IPS-20b (cell line): ENCODE measurements around the gene TRIM25.

Experiments
- H3K27ac ChIP-seq: one replicate; pipeline ENCODE4 v1.5.1; 2013; ENCODE audit warnings: low read length
- H3K27me3 ChIP-seq: 2 replicates; pipeline ENCODE4 v1.6.1; 2013; ENCODE audit warnings: mild to moderate bottlenecking, low read length, inconsistent platforms; ENCODE audit not compliant: insufficient read depth
- H3K36me3 ChIP-seq: 2 replicates; pipeline ENCODE4 v1.6.1; 2013; ENCODE audit warnings: low read depth, mild to moderate bottlenecking, inconsistent platforms, low read length, moderate library complexity; ENCODE audit not compliant: insufficient read depth
- H3K4me1 ChIP-seq: 2 replicates; pipeline ENCODE4 v1.6.1; 2013; ENCODE audit warnings: mild to moderate bottlenecking, control low read depth, inconsistent platforms, low read length, moderate library complexity; ENCODE audit not compliant: insufficient read depth
- H3K4me3 ChIP-seq: 2 replicates; pipeline ENCODE4 v1.5.1; 2013; ENCODE audit warnings: mild to moderate bottlenecking, low read length, inconsistent platforms
- H3K9ac ChIP-seq: 2 replicates; pipeline ENCODE4 v1.6.1; 2013; ENCODE audit warnings: low read depth, mild to moderate bottlenecking, inconsistent platforms, low read length, moderate library complexity
- H3K9me3 ChIP-seq: 2 replicates; pipeline ENCODE4 v1.6.1; 2013; ENCODE audit warnings: mild to moderate bottlenecking, low read depth, low read length, inconsistent platforms; ENCODE audit not compliant: insufficient read depth

Gene TRIM25

GRCh38 chr17:56925088-56925487, 11.2 kb upstream of the TRIM25 start:
- H3K9ac ChIP-seq: no peak overlapping the region
- H3K27ac ChIP-seq: no peak overlapping the region

DNA sequence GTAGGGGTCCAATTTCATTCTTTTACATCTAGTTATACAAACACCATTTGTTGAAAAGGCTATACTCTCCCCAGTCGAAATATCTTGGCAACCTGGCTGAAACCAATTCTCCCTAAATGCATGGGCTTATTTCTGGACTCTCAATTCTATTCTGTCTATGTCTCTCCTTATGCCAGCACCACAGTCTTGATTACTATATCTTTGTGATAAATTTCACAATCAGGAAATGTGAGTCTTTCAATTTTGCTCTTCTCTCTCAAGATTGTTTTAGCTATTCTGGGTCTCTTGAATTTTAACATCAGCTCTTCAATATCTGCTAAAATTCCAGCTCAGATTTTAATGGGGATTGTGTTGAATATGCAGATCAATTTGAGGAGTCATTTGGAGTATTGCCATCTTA, 5.9 kb upstream of the TRIM25 start:
- H3K9ac ChIP-seq: no peak overlapping the region
- H3K4me1 ChIP-seq: no peaks in the 10 kb centered on the region
- H3K36me3 ChIP-seq: no peaks in the 10 kb centered on the region
- no peaks in the 10 kb centered on the region for H3K9me3 ChIP-seq
- H3K27ac ChIP-seq: no peak overlapping the region
- no peak overlapping the region for H3K4me3 ChIP-seq
- H3K27me3 ChIP-seq: peaks cover 15% of the 10 kb centered on the region

More at GRCh38 chr17:56925088-56925487, 11.2 kb upstream of the TRIM25 start:
- Histone ChIP-seq H3K36me3 (no peaks in the 10 kb centered on the region; the same call in 1 of the 2 replicates), H3K9me3 (peaks cover 17% of the 10 kb centered on the region), H3K4me3 (no peak overlapping the region), H3K27me3 (no peaks in the 10 kb centered on the region), H3K4me1 (peaks cover 17% of the 10 kb centered on the region)

GRCh38 chr17:56918916-56919315, 5.1 kb upstream of the TRIM25 start:
- Histone ChIP-seq H3K4me3 (no peak overlapping the region), H3K27ac (no peak overlapping the region), H3K9me3 (no peaks in the 10 kb centered on the region), H3K36me3 (no peaks in the 10 kb centered on the region), H3K9ac (no peak overlapping the region), H3K4me1 (no peaks in the 10 kb centered on the region), H3K27me3 (peaks cover 22% of the 10 kb centered on the region)

DNA sequence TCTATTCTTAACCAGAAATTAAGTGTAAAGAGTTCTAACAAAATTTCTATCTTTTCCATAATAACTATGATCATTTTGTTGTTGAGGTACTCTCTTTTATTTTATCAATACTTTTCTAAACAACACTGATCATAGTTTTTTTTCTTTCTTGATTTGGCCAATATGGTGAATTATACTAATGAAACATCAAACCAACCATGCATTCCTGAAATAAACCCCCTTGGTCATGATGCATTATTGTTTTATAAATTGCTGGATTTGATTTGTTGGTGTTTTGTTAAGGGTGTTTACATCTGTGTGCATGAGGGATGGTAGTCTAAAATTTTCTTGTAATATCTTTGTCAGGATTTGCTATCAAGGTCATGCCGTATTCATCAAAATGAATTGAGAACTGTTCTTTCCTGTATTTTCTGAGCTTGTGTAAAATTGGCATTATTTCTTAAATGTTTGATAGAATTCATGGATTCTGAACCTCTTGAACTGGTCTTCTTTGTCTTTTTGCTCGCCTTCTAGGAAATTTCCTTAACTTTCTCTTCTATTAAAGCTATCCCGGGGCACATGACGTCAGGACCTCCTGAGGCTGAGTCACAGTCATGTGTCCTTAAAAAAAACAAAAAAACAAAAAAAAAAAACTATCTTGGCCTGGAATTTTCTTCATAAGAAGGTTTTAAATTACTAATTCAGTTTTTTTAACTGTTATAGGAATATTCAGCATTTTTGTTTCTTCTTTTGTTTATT, 3.9 kb upstream of the TRIM25 start:
- H3K4me3 ChIP-seq: no peak overlapping the region
- no peaks in the 10 kb centered on the region for H3K36me3 ChIP-seq
- H3K4me1 ChIP-seq: no peaks in the 10 kb centered on the region
- H3K9me3 ChIP-seq: no peaks in the 10 kb centered on the region
- H3K9ac ChIP-seq: no peak overlapping the region
- H3K27me3 ChIP-seq: peaks cover 33% of the 10 kb centered on the region
- H3K27ac ChIP-seq: no peak overlapping the region

GRCh38 chr17:56914581-56915273, 878 bp upstream of the TRIM25 start:
- H3K36me3 ChIP-seq: no peaks in the 10 kb centered on the region
- no peaks in the 10 kb centered on the region for H3K9me3 ChIP-seq
- H3K9ac ChIP-seq: peak overlapping the region; percentile 77; the same call in 1 of the 2 replicates
- peak overlapping the region; percentile 84 for H3K4me3 ChIP-seq
- no peak overlapping the region for H3K27ac ChIP-seq
- H3K27me3 ChIP-seq: peaks cover 38% of the 10 kb centered on the region
- H3K4me1 ChIP-seq: no peaks in the 10 kb centered on the region

- no peaks in the 10 kb centered on the region for H3K9me3 ChIP-seq
- peak overlapping the region; percentile 84 for H3K4me3 ChIP-seq
- peaks cover 38% of the 10 kb centered on the region for H3K27me3 ChIP-seq
- H3K36me3 ChIP-seq: peaks cover 2% of the 10 kb centered on the region; the same call in 1 of the 2 replicates
- H3K9ac ChIP-seq: peak overlapping the region; percentile 55; the same call in 1 of the 2 replicates
- no peaks in the 10 kb centered on the region for H3K4me1 ChIP-seq
- H3K27ac ChIP-seq: no peak overlapping the region
These were observed 439 bp downstream of the TRIM25 start for GRCh38 chr17:56913353-56913866.

DNA sequence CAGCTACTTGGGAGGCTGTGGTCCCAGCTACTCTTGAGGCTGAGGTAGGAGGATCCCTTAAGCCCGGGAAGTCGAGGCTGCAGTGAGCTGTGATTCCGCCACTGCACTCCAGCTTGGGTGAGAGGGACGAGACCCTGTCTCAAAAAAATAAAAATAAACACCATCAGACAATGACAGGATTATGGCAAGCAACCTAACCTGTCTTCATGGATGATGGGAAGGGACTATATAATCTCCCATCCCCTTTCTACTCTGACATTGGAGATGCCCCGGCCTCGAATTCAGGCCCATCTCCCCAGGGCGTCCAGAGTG, 893 bp downstream of the TRIM25 start:
- Histone ChIP-seq H3K27ac (no peak overlapping the region), H3K36me3 (peaks cover 6% of the 10 kb centered on the region), H3K4me1 (no peaks in the 10 kb centered on the region), H3K9me3 (no peaks in the 10 kb centered on the region), H3K4me3 (peak overlapping the region; percentile 84), H3K27me3 (peaks cover 38% of the 10 kb centered on the region), H3K9ac (peak overlapping the region; percentile 18; the same call in 1 of the 2 replicates)

DNA sequence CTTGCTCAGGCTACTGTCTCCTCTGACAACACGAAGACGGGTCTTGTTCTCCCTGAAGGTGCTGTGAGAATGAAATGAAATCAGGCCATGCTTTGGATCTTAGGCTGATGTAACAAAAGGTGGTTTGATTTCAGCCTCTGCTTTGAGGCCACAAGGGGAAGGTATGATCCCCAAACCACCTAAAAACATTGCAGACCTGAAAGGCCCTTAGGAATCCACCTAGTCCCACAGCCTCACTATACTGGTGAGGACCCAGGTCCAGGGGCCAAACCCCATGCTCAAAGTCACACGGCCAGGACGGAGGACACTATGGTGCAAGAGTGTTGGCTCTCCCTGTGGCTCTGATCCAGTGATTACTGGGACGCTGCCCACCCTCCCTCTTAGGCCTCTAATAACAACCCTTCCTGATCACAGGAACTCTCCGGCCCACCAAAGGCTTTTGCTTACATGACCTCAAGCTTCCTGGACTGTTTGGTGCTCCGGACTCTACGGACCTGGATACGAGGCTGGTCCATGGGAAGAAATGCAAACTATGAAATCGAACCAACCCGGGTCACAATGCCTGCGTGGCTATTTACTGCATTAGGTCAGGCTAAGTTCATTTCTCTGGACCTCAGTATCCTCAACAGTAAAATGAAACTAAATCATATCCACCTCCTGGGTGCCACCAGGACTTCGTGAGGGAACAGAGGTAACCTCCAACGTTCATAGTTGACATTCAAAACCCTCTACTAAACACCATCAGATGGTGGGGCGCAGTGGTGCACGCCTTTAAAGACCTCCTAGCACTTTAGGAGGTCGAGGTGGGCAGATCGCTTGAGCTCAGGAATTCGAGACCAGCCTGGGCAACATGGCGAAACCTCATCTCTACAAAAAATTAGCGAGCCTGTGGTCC, 1.5 kb downstream of the TRIM25 start:
- Histone ChIP-seq H3K27ac (no peak overlapping the region), H3K36me3 (peaks cover 12% of the 10 kb centered on the region), H3K4me1 (no peaks in the 10 kb centered on the region), H3K4me3 (peak overlapping the region; percentile 84), H3K27me3 (peaks cover 38% of the 10 kb centered on the region), H3K9ac (no peak overlapping the region), H3K9me3 (no peaks in the 10 kb centered on the region)

DNA sequence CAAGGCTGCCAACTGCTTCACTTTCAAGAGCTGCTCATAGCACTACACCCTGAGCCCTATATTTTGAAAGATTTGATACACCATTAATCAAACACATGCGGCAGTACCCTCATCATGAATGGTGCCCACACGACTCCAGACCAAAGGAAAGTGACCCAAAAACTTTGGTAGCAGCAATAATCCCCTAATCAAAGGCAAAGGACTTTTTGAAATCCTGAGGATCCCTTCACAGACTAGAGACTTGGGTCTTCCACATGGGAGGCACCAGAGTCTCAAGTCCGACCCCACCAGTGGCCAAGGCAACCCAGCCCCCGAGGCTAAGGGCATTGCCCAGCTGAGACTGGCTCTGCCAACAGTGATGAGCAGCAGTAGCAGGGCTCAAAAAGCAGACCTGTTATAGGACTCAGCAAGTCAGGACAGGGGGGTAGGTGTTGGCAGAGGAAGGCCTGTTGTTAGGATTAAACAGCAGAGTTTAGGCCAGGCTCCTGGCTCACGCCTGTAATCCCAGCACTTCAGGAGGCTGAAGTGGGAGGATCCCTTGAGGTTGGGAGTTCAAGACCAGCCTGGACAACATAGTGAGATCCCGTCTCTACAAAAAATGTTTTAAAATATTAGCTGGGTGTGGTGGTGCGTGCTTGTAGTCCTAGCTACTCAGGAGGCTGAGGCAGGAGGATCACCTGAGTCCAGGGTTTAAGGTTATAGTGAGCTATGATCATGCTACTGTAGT, 3.2 kb downstream of the TRIM25 start:
- H3K4me1 ChIP-seq: no peaks in the 10 kb centered on the region
- no peak overlapping the region for H3K4me3 ChIP-seq
- H3K9ac ChIP-seq: no peak overlapping the region

DNA sequence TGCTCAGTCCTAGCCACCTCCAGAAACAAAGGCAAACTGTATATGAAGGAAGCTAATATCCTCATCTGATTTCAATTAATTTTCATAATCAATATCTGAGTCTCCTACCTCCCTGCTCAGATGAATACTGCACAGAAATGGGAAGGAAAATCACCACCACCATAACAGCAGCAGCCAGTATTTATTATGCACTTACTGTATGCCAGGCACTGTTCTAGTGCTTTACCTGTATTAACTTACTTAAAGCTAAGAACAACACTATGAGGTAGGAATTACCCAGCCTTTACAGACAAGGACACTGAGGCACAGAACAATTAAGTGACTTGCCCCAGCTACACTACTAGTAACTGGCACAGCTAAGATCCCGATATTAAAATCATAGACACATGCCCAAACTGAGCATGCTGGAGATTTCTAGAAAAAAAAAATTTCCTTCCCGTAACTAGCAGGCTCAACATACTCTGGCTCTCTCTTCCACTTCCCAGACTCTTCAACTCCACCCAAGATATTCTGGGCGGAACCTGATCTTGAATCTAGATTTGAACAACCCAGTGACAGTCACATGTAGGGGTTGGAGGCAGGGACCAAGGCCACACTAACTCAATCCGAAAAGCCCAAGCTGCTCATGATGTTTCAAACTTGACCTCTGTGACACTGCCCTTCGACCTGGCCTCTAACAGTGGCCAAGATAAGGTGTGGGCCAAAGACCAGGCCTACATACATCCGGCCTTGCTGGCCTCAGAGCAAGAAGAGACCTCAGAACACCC, 3.9 kb downstream of the TRIM25 start:
- Histone ChIP-seq H3K27ac (no peak overlapping the region), H3K27me3 (peaks cover 25% of the 10 kb centered on the region), H3K4me1 (no peaks in the 10 kb centered on the region), H3K4me3 (no peak overlapping the region), H3K36me3 (peaks cover 26% of the 10 kb centered on the region), H3K9me3 (no peaks in the 10 kb centered on the region), H3K9ac (no peak overlapping the region)

More for the DNA sequence above, 3.2 kb downstream of the TRIM25 start:
- Histone ChIP-seq H3K36me3 (peaks cover 24% of the 10 kb centered on the region), H3K9me3 (no peaks in the 10 kb centered on the region), H3K27ac (no peak overlapping the region), H3K27me3 (peaks cover 32% of the 10 kb centered on the region)
